NCI-H2171 treated with DMSO at 0.1 percent for 48 hours (cell line): ENCODE measurements around the gene ADAM17.
"Not testable (repeated sequence)": the region's sequence is repeated elsewhere in the genome, so short reads cannot be mapped to it uniquely, and the experiment has no call there.

ENCODE experiments used
- DNase-seq: peaks from one replicate; lab custom pipeline; 2025; lab: John Stamatoyannopoulos, UW

The ADAM17 gene

DNA sequence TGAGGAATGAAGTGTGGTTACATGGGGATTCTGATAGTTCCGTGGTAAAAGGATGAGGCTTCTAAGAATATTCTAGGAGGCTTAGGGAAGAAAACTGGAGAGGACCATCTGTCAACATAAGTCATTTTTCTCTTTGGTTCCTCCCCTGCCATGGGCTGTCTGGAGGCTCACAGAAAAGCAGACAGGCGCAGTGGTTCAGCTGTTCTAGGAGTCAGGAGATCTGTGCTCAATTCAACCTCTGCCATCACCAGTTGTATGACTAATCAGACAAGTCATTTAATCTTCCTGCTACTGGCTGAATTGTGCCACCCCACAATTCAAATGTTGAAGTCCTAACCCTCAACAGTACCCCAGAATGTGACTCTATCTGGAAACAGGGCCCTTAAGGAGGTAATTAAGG lies 36.4 kb downstream of the ADAM17 start:
- no peak for DNase-seq

DNA sequence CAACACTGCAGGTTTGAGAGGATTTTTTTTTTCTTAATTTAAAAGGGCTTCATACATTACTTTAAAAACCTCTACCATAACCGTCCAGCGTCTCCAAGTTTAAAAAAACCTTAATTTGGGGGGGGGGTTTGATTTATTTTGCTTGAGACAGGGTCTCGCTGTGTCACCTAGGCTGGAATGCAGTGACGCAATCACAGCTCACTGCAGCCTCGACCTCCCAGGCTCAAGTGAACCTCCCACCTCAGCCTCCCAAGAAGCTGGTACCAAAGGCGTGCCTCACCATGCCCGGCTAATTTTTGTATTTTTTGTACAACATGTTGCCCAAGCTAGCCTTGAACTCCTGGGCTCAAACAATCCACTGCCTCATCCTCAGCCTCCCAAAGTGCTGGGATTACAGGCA lies 36.9 kb downstream of the ADAM17 start:
- DNase-seq, result no peak

DNA sequence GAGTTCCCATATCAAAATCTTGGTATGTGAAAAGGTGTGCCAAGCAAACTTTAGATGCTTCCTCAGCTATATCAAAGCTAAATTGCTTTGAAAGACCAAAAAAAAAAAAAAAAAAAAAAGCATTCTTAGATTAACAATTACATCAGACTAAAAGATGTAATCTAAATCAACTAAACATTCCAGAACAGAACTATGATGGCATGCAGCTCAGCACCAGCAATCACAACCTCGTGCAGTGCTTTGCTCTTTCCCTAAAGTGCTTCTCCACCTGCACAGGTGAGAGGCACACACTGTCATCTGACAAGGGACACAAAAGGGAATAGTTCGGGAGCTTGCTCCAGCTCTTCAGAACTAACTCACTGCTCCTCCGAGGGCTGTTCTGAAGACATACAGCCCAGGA lies 37.5 kb downstream of the ADAM17 start:
- DNase-seq, result no peak

DNA sequence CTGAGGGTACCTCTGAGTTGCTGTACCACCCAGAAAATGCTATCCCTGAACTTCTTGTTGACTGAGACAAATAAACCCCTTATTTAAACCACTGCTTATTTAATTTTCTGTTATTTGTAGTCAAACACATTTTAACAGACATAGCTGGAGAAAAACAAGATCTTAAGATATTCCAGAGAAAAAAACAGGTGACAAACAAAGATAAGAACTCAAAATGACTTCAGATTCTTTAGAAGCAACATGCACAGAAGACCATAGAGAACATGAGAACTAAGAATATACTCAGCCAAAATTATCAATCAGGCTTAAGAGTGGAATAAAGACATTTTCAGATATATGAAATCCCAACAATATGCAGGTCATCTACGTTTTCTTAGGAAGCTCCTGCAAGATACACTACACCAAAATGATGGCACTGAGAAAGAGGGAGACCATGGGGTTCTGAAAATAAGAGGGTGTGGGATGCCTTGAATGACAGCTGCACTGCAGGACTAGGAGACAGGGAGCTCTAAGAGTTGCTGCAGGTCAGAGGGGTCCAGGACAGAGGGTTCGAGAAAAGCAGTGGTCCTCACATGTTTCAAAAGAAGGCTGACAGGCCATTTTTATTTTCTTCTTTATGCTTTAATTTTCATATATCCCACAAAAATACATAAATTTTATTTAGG lies 38.4 kb downstream of the ADAM17 start:
- DNase-seq, result no peak

DNA sequence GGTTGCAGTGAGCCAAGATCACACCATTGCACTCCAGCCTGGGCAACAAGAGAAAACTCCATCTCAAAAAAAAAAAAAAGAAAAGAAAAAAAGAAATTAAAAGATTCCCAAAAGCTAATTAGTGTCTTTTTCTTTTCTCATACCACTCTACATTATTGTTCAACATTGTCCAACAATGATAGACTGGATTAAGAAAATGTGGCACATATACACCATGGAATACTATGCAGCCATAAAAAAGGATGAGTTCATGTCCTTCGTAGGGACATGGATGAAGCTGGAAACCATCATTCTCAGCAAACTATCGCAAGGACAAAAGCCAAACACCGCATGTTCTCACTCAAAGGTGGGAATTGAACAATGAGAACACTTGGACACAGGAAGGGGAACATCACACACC lies 41.7 kb downstream of the ADAM17 start:
- DNase-seq, result not testable (repeated sequence)

DNA sequence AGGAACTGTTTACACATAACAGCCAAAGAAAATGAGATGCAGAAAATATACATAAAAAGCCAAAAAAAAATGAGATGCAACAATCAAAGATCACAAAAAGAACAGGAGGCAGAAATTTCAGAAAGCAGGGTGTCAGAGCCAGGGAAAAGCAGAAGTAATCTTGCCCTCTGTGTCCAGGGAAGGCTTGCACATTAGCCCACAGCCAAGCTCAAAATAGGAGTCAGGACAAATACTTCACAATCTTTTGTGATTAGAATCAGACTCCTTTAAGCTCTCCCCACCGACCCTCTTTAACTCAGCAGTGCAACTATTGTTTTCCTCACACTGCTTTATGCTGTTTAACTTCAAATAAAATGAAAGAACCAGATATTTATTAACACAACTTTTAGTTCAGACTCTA lies 46.7 kb downstream of the ADAM17 start:
- DNase-seq, result no peak

DNA sequence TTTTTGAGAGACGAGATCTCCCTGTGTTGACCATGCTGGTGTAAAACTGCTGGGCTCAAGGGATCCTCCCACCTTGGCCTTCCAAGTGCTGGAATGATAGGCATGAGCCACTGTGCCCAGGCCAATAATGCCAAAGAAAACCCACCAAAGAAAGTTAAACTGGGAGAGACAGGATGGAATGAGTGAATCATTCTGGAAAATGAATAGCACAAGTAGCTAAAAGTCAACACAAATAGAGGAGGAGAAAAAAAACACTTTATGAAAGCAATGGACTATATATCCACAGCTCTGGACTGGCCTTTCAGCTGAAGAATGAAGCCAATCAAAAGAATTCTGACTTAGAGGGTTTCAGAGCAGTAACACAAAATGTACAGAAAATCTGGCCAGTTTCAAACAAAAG lies 57.4 kb downstream of the ADAM17 start:
- DNase-seq, result no peak

DNA sequence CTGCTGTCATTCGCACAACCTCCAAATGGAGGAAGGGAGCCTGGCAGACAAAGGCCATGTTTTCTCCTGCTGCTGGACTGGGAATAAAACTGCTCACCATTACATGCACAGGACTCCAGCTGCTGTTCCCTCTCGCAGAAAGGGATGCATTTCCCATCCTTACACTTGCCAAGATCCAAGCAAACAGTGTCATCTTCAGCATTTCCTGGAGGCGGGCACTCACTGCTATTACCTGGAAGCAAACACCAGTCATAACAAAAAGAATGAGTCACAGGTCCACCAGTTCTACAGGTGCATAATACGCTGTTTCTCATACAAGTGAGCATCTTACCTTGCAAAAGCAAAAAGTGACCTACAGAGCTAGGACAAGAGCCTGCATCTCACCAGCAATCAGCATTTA lies 58.6 kb downstream of the ADAM17 start:
- DNase-seq, result no peak

DNA sequence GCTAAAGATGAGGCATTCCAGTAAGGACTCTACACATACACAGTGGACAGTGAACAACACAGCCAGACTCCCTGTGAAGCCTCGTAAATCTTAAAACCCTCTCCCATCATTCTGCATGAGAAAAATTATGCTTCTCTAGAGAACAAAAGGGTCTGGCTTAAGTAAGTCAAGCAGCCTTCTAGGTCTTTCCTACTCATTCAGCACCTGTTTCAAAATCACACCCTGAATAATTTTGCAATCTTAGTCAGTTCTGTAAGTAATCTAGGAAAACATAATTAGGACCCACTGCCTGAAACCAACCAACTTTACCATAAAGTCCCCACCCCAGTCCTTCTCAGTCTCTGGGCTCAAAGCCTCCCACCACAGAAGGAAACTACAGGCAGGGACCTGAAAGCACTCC lies 61.5 kb downstream of the ADAM17 start:
- no peak for DNase-seq

DNA sequence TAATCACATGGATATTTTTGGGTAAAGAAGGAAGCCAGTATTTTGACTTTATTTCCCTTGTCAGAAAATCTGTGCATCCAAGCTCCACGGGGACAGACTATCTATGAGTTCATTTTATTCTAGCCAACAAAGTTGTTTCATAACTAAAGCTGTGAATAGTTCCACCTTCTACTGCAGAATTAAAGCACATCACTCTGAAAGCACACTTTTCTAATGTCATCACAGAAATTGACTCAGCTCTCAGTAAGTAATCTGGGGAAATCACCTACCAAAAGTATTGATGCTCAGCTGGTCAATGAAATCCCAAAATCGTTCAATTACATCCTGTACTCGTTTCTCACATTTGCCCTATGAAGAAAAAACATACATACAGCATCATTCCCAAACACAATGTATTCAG lies 62.2 kb downstream of the ADAM17 start:
- no peak for DNase-seq

DNA sequence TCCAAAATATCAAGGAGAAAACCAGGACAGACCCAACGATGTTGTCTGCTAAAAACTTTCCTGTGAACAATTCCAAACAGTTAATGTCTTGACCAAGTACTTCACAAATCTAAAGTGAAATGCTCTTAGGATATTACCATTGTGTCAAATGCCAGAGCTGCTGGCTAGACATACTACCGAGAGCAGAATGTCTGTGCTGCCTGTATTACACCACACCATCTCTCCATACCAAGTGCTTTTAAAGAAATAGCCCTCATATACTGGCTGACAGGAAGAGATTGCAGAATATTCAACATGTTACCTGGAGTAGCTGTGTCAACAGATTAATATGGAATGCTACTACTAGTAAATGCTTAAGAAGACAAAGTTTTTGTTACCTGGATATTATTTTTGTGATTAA lies 62.7 kb downstream of the ADAM17 start:
- DNase-seq, result no peak

DNA sequence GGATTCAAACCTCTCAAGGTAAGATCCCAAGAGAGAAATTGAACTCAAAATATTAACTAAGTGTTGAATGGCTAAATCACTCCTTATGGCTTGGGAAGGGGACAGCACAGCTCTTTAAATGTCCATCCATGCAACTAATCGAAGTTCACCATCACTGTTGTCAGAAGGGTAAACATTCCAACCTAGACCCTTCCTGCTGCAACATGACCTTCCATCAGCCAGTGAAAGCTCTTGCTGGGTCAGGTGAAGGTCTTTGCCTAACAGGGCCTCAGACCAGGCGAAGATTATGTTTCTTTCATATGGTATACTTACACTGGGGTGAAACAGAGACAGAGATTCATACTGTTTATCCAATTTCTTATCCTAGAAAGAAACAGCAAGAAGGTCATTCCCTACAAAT lies 64.8 kb downstream of the ADAM17 start:
- no peak for DNase-seq

DNA sequence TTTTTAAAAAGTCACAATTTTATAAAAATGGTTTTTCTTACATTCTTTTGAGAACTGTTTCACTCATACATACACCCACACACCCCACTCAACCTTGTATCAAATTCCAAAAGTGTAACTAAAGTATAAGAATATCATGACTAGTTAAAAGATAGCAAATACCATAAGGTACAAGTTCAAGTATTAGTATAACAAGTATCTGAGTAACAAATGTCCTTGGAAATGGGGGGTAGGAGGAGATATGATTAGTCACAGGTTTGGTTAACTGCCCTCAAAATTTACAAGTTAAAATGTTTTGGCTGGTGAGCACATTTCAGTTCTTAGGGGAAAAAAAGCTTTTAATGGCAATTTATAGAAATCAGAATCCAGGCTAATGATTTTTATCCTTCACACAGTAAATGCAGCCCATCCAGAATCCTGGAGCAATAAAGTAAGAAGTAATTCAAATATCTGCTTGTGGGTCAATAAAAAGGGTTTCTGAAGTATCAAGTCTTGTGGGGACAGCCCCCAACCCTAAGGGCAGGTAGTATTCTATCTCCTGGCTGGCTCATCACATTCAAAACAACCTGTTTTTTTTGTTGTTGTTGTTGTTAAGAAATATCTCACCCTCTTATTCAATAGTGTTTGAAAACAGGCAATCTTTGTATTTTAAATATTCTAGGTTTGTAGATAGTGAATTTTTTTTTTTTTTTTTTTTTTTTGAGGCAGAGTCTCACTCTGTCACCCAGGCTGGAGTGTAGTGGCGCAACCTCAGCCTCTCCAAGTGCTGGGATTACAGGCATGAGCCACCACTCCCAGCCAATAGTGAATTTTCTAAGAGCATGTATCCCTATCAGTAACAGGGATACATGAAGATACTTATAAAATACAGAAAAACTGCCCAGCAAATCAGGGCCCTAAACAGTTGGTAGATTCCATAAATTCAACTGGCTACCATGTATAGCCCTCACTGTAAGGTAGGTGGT lies 66.8 kb downstream of the ADAM17 start:
- DNase-seq, result no peak

DNA sequence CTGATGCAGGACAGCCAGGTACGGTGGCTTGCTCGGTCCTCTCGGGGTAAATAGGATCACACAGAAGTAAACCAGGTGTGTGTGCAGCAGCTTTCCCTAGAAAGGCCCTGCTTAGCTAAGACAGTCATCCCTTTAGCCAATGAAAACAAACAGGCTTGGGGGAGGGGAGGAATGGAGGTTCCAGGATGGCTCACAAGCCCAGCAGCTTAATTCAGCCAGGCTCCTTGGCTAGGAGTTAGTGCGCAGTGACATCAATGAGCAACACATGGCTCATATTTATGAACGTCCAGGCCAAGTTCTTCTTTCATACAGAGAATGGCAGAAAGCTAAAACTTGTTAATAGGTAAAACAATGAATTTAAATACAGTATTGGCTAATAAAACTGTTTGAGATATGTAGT lies 71.1 kb downstream of the ADAM17 start:
- no peak for DNase-seq

DNA sequence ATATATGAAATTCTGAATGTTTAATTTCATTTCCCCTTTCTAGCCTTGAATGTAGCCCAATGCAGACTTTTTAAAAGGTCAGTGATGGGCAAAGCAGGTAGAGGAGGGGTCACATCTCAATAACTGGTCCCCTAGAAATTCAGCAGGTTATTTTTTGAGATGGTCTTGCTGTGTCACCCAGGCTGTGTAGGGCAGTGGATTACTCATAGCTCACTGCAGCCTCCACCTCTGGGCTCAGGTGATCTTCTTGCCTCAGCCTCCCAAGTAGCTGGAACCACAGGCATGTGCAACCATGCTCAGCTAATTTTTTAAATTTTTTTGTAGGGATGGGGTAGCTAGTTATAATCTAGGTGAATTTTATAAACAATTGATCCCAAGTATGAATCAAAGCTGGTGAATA lies 72.5 kb downstream of the ADAM17 start:
- no peak for DNase-seq

DNA sequence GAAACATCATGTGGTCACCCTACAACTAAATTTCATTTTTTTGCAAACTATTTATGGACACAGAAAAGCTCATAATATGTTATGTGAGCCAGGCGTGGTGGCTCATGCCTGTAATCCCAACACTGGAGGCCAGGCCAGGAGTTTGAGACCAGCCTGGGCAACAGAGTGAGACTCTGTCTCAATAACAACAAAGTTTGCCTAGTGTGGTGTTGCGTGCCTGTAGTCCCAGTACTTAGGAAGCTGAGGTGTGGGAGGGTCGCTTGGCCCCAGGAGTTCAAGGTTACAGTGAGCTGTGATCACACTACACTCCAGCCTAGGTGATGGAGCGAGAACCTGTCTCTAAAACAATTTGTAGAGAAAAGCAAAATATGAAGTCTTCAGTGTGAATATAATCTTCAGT lies 75.5 kb downstream of the ADAM17 start:
- DNase-seq, result no peak

DNA sequence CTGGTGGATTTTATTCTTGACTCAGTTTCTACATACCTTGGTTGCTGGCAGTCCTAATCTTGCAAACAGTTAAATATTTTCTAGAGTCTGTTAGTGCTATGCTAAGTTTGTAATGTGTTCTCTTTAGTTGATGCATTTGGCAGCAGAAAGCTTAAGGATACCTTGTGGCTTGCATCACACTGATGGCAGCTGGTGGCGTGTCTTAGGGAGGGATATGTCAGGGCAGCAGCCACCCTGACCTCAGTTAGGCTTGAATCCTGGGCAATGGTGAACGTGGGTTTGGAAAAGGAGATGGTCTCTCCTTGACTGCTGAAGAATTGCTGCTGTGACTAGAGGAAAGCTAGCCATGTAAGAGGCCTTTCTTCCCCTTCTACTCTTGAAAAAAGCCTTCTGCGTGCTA lies 77.1 kb downstream of the ADAM17 start:
- DNase-seq, result no peak

DNA sequence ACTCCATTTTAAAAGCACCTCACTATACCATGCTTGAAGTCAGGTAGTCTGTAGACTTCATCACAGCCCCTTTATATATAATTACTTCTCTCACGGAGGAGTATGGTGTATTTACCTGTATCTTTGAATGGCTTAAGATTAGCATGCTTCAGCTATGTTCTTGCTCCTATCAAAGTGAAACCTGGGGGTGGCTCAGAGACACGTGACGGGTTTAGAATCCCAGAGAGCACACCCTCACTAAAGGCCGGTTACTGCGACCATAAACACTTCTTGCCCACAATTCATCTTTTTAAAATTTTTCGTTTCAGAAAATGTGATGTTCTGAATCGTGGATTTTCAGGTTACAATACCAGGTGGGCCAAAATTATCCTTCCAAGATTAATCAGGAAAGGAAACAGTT lies 77.7 kb downstream of the ADAM17 start:
- no peak for DNase-seq

DNA sequence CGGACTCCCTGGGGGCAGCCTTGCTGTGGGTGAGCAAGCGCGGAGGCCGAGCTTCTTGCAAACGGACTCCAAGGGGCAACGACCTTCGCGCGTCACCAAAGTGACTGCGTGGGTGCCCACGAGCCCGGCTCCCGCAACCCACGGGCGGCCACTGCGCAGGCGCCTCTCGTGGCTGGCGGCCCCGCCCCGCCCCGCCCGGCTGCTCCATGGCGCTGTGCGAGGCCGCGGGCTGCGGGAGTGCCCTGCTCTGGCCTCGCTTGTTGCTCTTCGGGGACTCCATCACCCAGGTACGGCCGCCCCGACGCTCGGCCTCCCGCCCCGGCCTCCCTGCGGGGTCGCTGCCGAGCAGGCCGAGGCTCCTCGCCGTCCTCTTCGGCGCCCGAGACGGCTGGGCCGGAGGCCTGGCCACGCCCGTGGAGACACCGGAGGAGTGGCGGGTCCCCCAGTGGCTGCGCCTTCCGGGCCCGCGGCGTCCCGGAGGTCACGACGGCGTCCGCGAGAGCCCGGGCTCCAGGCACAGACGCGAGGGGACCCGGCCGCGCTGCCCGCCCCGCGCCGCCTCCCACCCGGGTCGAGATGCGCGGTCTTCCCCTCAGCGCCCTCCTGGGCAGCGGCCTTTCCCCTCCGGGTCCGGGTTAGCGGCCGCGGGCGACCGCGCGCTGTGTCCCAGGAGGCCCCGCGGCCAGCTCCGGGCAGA lies 81.1 kb downstream of the ADAM17 start, which contains the start of gene IAH1:
TSS of gene IAH1 (plus strand) at position 191 of the 697 bp plus-strand sequence. CDS start at position 207, 16 bp downstream.
- DNase-seq, result peak; percentile 53

DNA sequence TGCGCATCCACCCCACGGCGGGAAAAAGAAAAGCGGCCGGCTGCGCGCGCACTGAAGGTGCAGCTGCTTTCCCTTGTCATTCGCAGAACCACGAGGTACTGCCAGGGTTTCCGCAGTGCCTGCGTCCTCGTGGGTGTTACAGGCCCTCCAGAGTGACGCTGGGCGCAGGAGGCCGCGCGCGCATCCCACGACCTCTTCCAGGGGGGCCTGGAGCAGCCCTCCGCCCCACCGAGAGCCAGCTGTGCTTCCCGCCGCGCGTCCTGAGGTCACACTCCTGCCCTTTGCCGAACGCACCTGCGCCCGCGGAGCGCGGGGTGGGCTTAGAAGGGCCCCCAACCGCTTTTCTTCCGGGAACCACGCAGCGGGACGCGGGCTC lies 81.7 kb downstream of the ADAM17 start:
- DNase-seq, result no peak

DNA sequence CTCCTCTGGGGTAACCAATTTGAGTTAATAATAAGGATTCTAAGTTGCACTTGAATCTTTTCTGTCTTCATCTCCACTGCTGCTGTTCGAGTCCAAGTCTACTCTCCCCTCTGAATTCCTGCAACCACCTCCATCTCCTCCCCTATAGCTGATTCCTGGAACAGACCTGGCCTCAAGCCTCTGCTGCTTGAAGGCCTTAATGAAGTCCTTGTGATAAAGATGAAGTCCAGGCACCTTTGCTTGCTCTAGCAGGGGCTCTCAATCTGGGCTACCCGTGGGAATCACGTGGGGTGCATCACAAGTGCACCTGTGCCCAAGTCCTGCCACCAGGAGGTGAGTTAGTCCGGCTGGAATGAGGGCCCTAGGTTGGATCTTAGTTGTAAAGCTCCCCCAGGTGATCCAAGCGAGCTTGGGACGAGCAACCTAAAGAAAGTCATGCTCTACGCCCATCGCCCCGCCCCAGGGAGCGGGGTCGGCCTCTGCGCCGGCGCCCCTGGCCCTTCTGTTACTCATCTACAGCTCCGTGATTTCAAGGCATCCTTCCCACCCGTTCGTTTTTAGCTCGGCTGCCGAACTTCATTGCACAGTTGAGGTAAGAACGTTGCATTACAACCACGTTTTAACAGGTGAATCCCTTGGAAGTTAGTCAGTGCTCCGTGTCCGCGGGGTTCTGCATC lies 82.2 kb downstream of the ADAM17 start:
- DNase-seq, result peak; percentile 41

DNA sequence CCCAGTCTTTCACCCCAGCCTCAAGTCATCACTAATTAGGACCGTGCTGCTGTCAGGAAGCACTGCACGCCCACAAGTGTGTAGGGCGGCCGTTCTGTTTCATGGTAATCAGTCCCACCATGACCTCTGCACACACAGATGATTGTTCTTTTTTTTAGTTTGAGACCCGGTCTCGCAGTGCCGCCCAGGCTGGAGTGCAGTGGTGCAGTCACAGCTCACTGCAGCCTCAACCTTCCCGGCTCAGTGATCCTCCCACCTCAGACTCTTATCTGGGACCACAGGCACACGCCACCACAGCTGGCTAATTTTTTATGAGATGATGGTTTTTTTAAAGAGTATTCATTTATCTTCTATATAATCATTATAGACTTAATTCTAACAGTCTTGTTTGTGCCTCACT lies 83.1 kb downstream of the ADAM17 start:
- no peak for DNase-seq
